Ovary (tissue), 3 donors: ENCODE data around the gene MYBPH.

Source experiments
- CTCF ChIP-seq, 3 donors: fragments of 450-650 bp in 2 of 3; fragments of 200-600 bp in 1 of 3; IDR thresholded peaks; one replicate each; pipeline versions ENCODE4 v1.5.1 to v1.8.0; 2016 to 2022; ENCODE audit warnings: antibody characterized with exemption in 3 of 3, mild to moderate bottlenecking in 1 of 3
- EP300 ChIP-seq: sonication (generic); formaldehyde crosslinking; IDR thresholded peaks from one replicate; pipeline ENCODE4 v1.6.1; 2017; ENCODE audit warnings: antibody characterized with exemption
- POLR2A ChIP-seq: fragments of 450-650 bp; IDR thresholded peaks from one replicate; pipeline ENCODE4 v1.6.1; 2017; ENCODE audit warnings: antibody characterized with exemption, mild to moderate bottlenecking, moderate library complexity
- donor health status: DM: no; HTN: no; CAD: no.

- TF ChIP-seq CTCF (IDR thresholded peaks at IDR 0.05): no peak
- TF ChIP-seq POLR2A: no peak
- TF ChIP-seq EP300: no peak
Measured at GRCh38 chr1:203161175-203161574, 14.5 kb downstream of the MYBPH start.
